ENCODE results near the gene RARS1.
A peak's percentile ranks its signal among the peaks of the same experiment; 100 is the strongest.

Gene RARS1

GRCh38 chr5:168472329-168472728 lies 13.9 kb upstream of the RARS1 start:
- DNase-seq (ENCODE audit: low spot score) = peak; percentile 86
- peak overlapping the region; percentile 41; the same call in 1 of the 2 replicates for H3K27ac ChIP-seq

GRCh38 chr5:168474319-168474718 lies 12.0 kb upstream of the RARS1 start:
- no peak for DNase-seq (ENCODE audit: low spot score)
- ChIA-PET POLR2A (ENCODE audit: low non-redundant PET) (no interaction called here), CTCF (no interaction called here)
- no peak for TF ChIP-seq CTCF (conservative IDR thresholded peaks at IDR 0.05; ENCODE audit: low read depth)
- no peak overlapping the region for H3K27ac ChIP-seq

More at GRCh38 chr5:168472329-168472728, 13.9 kb upstream of the RARS1 start:
- TF ChIP-seq CTCF (conservative IDR thresholded peaks at IDR 0.05; ENCODE audit: low read depth) = peak; percentile 31
- ChIA-PET POLR2A (ENCODE audit: low non-redundant PET) (no interaction called here), CTCF (interaction anchor here (0.6 to 1.6 kb wide), 5 partner anchors 10 to 82 kb away, joined by 3 to 5 read pairs (median 3); no protein-coding TSS in a partner anchor)

- H3K27ac ChIP-seq = no peak overlapping the region
- no peak for DNase-seq (ENCODE audit: low spot score)
- ChIA-PET POLR2A (ENCODE audit: low non-redundant PET) (interaction anchor here (0.7 kb wide), 1 partner anchor 73 kb away, joined by 3 read pairs; no protein-coding TSS in a partner anchor), CTCF (interaction anchor here (0.8 kb wide), 1 partner anchor 15 kb away, joined by 5 read pairs; no protein-coding TSS in a partner anchor)
- no peak for TF ChIP-seq CTCF (conservative IDR thresholded peaks at IDR 0.05; ENCODE audit: low read depth)
Observed at GRCh38 chr5:168477060-168477459, 9.2 kb upstream of the RARS1 start.

- no peak for DNase-seq (ENCODE audit: low spot score)
- no peak for TF ChIP-seq CTCF (conservative IDR thresholded peaks at IDR 0.05; ENCODE audit: low read depth)
- POLR2A ChIA-PET (ENCODE audit: low non-redundant PET) = no interaction called here
- H3K27ac ChIP-seq = no peak overlapping the region
- CTCF ChIA-PET = no interaction called here
Observed at GRCh38 chr5:168479166-168479565, 7.1 kb upstream of the RARS1 start.

GRCh38 chr5:168480601-168481000 lies 5.7 kb upstream of the RARS1 start:
- H3K27ac ChIP-seq = no peak overlapping the region
- TF ChIP-seq CTCF (conservative IDR thresholded peaks at IDR 0.05; ENCODE audit: low read depth) = no peak
- POLR2A ChIA-PET (ENCODE audit: low non-redundant PET) = no interaction called here
- CTCF ChIA-PET = interaction anchor here (1.0 kb wide), 1 partner anchor 185 kb away, joined by 6 read pairs; no protein-coding TSS in a partner anchor
- no peak for DNase-seq (ENCODE audit: low spot score)

- CTCF ChIA-PET = interaction anchor here (1.0 to 1.2 kb wide), 2 partner anchors 9 to 186 kb away, joined by 3 to 6 read pairs; no protein-coding TSS in a partner anchor
Observed at GRCh38 chr5:168481330-168481788, 4.9 kb upstream of the RARS1 start.

More at GRCh38 chr5:168481330-168481788, 4.9 kb upstream of the RARS1 start:
- POLR2A ChIA-PET (ENCODE audit: low non-redundant PET) = no interaction called here
- H3K27ac ChIP-seq = no peak overlapping the region
- no peak for DNase-seq (ENCODE audit: low spot score)
- no peak for TF ChIP-seq CTCF (conservative IDR thresholded peaks at IDR 0.05; ENCODE audit: low read depth)
